ENCODE measurements around the gene RASSF4.

The RASSF4 gene

DNA sequence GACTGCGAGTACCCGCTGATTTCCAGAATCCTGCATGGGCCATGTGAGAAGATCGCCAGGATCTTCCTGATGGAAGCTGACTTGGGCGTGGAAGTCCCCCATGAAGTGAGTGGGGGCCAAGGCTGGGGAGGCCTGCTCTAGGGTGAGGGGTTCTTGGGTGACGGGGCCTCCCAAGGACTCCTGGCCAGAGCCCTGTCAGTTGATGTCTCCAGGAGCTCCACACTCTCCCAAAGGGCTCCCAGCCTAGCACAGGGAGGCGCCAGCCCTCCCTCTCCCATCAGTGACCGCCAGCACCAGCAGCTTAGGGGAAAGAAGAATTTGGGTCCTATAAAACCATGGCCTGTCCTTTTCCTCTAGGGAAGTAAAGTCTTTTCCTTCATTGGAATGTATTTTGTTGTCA, 31.4 kb downstream of the RASSF4 start:
- peak; percentile 36 for DNase-seq

GRCh38 chr10:44991571-44991970, 32.0 kb downstream of the RASSF4 start:
- peak; percentile 19 for DNase-seq

DNA sequence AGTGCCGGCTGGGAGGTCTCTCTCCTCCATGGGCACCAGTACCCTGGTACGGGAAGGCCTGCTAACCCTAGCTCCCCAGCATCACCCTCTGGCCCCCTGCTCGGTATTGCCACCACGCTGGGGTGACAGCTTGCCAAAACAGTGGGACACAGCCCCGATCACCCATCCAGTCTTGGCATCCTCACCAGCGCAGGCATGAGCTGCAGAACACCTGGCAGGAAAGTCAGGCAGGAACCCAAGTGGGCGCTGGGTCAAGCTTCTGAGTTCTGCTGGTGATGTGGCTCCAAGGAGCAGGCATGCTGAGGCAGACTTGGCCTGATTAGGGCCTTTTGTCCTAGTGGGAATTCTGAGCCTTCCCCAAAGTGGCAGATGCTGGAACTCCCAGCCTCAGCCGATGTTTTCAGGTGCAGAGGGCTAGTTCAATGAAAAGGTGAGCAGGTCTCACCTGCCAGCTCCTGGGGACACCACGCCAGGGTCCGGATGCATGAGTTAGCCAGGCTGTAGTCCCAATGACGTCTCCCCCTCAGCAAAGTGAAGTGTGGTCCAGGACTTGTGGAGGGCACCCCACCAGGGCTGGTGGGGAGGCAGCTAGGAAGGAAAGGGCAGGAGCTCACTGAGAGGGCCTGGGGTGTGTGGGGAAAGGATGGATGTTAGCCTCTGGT, 32.6 kb downstream of the RASSF4 start:
- DNase-seq, result peak; percentile 38

DNA sequence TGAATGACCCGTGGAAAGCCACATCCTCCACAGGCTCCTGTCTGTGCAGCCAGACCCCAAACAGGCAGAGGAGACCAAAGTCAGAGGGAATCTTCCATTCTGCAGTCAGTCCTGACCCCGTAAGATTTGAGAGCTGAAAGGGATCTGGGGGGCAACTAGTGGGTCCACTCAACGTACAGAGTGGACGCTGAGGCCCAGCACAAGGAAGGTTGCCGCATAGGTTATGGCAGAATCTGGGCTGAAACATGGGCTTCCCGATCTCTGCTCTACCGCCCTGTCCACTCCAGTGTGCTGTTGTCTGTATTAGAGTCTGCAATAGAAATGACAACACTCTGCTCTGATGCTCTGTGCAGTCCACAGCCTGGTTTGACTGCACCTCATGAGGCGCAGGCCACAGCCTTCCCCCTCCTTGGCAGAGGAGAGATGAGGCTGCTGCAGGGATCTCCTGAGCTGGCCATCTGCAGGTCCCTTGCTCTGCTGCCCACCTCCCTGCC, 33.2 kb downstream of the RASSF4 start:
- DNase-seq, result no peak

DNA sequence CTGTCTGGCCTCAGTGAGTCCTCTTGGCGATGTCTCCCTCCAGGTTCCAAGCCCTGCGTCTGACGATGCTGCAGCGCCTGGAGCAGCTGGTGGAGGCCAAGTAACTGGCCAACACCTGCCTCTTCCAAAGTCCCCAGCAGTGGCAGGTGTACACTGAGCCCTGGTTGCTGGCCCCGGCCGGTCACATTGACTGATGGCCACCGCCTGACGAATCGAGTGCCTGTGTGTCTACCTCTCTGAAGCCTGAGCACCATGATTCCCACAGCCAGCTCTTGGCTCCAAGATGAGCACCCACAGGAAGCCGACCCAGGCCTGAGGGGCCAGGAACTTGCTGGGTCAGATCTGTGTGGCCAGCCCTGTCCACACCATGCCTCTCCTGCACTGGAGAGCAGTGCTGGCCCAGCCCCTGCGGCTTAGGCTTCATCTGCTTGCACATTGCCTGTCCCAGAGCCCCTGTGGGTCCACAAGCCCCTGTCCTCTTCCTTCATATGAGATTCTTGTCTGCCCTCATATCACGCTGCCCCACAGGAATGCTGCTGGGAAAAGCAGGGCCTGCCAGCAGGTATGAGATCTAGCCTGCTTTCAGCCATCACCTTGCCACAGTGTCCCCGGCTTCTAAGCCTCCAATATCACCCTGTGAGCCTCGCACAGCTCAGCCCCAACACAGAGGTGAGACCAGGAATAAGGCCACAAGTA, 33.8 kb downstream of the RASSF4 start:
- peak; percentile 60 for DNase-seq

- DNase-seq, result peak; percentile 51
Observed at GRCh38 chr10:44993922-44994751, 34.5 kb downstream of the RASSF4 start.

- DNase-seq, result no peak
Observed at GRCh38 chr10:44994752-44995530, 35.3 kb downstream of the RASSF4 start.

GRCh38 chr10:44995581-44995913, 35.9 kb downstream of the RASSF4 start:
- DNase-seq, result no peak

DNA sequence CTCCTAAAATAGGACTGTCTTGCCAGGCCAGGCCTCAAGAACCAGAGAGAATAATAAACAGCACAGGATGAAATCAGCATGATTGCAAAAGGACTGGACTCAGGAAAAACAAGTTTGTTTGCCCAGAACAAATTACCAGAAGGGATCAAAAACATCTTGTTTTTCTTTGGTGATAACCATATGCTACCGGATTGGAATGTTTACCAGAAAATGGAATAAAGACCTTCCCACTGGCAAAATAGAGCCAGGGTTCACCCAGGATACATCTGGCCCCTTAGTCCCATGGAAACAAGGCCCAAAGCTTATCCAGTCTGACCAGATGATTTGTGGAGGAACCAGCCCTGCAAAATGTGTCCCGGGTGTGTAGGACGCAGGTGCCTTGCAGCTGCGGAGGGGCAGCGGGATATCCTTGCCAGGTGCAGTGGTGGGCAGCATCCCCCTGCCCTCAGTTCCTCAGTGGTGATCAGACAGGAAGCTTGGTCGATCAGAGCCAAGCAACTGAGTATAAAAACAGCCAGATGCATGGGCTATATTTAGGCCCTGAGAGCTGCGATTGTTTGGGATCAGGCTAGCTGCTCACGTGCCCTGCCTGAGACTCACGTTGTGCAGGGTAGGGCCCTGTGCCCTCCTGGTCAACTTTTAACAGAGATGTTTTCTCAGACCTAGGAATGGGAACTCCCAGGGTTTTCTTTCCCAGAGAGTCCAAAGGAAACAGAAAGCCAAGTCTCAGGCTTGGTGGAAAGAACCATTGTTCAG, 36.5 kb downstream of the RASSF4 start:
- DNase-seq, result no peak

DNA sequence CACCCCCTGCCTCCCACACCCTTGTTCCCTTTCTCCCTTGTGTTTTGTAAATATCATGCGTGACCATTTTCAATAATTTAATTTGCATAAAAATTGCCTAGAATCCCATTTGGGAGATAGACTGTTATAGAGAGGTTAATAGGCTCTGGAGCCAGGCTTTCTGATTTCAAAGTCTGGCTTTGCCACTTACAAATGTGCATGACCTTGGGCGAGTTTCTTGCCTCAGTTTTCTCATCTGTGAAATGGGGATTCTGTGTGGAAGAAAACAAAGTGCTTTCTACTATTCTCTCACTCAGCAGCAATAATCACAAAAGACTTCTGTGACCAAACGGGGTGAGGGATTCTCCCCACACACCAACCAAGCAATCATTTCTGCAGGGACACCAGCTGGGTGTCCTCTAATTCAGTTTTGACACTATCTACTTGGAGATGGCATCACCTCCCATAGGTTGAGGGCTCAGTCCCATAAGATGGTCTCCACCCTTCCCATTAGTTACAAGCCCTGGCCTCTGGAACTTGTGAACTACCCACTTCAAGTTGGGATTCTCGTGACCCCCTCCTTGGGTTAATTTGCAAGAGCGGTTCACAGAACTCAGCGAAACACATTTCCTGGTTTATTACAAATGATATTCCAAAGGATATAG, 37.6 kb downstream of the RASSF4 start:
- no peak for DNase-seq

GRCh38 chr10:44998146-44998631, 38.6 kb downstream of the RASSF4 start:
- DNase-seq, result no peak

DNA sequence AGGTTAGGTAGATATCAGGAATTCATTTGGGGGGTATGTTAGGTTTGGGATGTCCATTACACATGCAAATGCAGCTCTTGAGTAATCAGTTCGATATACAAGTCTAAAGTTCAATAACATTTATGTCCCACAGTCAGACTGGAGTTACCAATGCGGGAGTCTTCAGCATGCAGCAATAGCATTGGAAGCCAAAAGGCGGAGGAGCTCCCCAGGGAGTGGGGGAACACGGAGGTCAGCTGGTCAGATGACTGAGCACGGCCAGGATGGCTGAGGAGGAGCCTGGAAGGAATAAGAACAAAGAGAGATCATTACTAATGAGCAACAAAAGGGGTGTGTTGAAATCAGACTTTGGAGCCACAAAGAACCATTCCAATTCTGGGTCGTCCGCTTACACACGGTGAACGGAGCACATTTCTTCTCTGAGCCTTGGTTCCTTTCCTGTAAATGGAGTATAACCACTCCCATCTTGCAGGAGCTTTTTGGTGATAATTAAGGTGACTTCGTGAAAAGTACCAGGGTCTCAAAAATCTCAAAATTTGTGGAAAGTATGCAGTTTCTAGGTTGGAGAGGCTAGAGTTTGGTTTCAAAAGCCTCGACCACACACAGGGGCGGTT, 40.6 kb downstream of the RASSF4 start:
- no peak for DNase-seq

DNA sequence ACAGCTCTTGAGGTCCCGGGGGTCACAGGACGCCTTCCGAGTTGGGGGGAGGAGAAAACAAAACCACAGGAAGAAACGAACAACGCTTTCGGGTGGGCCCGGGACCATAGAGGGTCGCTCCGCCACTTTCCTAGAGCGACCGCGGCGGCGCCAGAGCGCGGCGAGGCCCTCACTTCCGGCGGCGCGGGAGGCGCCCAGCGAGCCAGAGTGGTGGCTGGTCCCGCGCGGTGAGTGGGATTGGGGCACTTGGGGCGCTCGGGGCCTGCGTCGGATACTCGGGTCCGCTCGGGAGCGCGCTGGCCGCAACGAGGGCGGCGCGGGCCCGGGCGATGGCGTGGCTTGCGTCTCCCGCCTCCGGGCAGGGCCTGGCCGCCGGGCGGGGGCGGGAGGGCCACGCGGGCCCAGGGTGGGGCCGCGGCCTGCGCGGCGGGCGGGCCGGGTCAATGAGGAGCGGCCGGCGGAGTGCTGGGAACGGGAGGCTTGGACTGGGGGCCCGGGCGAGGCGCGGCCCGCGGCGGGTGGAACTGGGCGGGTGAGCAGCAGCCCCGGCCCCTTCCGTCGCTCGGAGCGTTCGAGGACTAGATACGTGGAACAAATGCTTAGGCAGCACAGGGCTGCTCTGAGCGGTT, 41.3 kb downstream of the RASSF4 start, which contains the start of gene ZNF22:
ZNF22 (plus strand) TSS at position 172 of the 629 bp plus-strand sequence. CDS start 2,446 bp downstream, outside the sequence.
- peak; percentile 70 for DNase-seq

GRCh38 chr10:45001381-45002148, 42.0 kb downstream of the RASSF4 start:
- peak; percentile 76 for DNase-seq

- no peak for DNase-seq
Observed at GRCh38 chr10:45003432-45004000, 43.9 kb downstream of the RASSF4 start.

- DNase-seq, result no peak
Observed at GRCh38 chr10:45004661-45005060, 45.1 kb downstream of the RASSF4 start.

GRCh38 chr10:45005284-45005683, 45.7 kb downstream of the RASSF4 start:
- DNase-seq, result no peak

- DNase-seq, result no peak
Observed at GRCh38 chr10:45006276-45007030, 46.9 kb downstream of the RASSF4 start.
